Adipocyte (in vitro differentiated cells): Measurements from ENCODE around the gene POLR3A.
"Not testable (repeated sequence)": the region's sequence is repeated elsewhere in the genome, so short reads cannot be mapped to it uniquely, and the experiment has no call there.

ENCODE experiments used
- DNase-seq: peaks from one replicate; pipeline ENCODE4 v3.0.0-alpha.2; 2015; ENCODE audit warnings: low read depth
- H3K27me3 ChIP-seq: replicated peaks from 2 replicates; pipeline ENCODE4 v1.7.0; 2013; ENCODE audit warnings: mild to moderate bottlenecking, low read length, moderate library complexity; ENCODE audit not compliant: control insufficient read depth, insufficient read depth
- H3K36me3 ChIP-seq: 2 replicates; pipeline ENCODE4 v1.7.0; 2013; ENCODE audit warnings: low read length, mild to moderate bottlenecking, moderate library complexity; ENCODE audit not compliant: control insufficient read depth, insufficient read depth, severe bottlenecking
- H3K4me1 ChIP-seq: 2 replicates; pipeline ENCODE4 v1.7.0; 2013; ENCODE audit warnings: mild to moderate bottlenecking, low read length, moderate library complexity; ENCODE audit not compliant: control insufficient read depth, insufficient read depth
- H3K4me3 ChIP-seq: 2 replicates; pipeline ENCODE4 v1.7.0; 2013; ENCODE audit warnings: mild to moderate bottlenecking, low read length, moderate library complexity
- H3K9ac ChIP-seq: 2 replicates; pipeline ENCODE4 v1.7.0; 2013; ENCODE audit warnings: mild to moderate bottlenecking, low read length, moderate library complexity
- H3K9me3 ChIP-seq: 2 replicates; pipeline ENCODE4 v1.7.0; 2013; ENCODE audit warnings: mild to moderate bottlenecking, low read length, moderate library complexity; ENCODE audit not compliant: control insufficient read depth

The POLR3A gene

GRCh38 chr10:78013564-78013963 lies 15.8 kb downstream of the POLR3A start:
- H3K9ac ChIP-seq = no peak overlapping the region
- peaks cover 93% of the 10 kb centered on the region for H3K36me3 ChIP-seq
- DNase-seq = no peak
- no peaks in the 10 kb centered on the region for H3K9me3 ChIP-seq
- no peaks in the 10 kb centered on the region for H3K27me3 ChIP-seq
- H3K4me3 ChIP-seq = no peak overlapping the region
- peaks cover 7% of the 10 kb centered on the region for H3K4me1 ChIP-seq

- Histone ChIP-seq H3K4me3 (no peak overlapping the region), H3K9ac (no peak overlapping the region), H3K36me3 (peaks cover 91% of the 10 kb centered on the region), H3K27me3 (no peaks in the 10 kb centered on the region), H3K9me3 (no peaks in the 10 kb centered on the region), H3K4me1 (peaks cover 7% of the 10 kb centered on the region)
- DNase-seq = no peak
Observed at GRCh38 chr10:78011065-78011464, 18.2 kb downstream of the POLR3A start.

DNA sequence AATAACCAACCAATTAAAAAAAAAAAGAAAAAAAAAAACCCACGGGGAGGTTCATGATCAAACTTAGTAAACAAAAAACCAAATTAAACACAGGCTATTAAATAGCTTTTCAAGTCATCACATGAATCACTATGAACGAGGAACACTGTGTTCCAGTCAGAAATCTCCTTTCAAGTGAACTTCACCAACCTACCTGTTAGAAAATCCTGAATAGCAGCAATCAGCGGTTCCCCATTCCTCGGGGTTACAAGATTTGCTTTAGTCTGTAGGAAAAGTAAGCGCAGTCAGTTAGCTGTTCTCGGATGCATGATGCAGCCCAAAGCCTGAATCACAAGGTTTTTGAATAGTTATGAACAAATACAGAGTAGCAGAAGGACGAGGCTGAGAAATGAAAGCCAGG lies 19.0 kb downstream of the POLR3A start:
- H3K27me3 ChIP-seq = no peaks in the 10 kb centered on the region
- H3K9ac ChIP-seq = no peak overlapping the region
- H3K9me3 ChIP-seq = no peaks in the 10 kb centered on the region
- H3K4me3 ChIP-seq = no peak overlapping the region
- H3K4me1 ChIP-seq = peaks cover 7% of the 10 kb centered on the region
- peaks cover 90% of the 10 kb centered on the region for H3K36me3 ChIP-seq
- DNase-seq = no peak

GRCh38 chr10:78009662-78010061 lies 19.7 kb downstream of the POLR3A start:
- peaks cover 7% of the 10 kb centered on the region for H3K4me1 ChIP-seq
- H3K36me3 ChIP-seq = peaks cover 90% of the 10 kb centered on the region
- DNase-seq = no peak
- no peak overlapping the region for H3K9ac ChIP-seq
- H3K9me3 ChIP-seq = no peaks in the 10 kb centered on the region
- no peak overlapping the region for H3K4me3 ChIP-seq
- no peaks in the 10 kb centered on the region for H3K27me3 ChIP-seq

- Histone ChIP-seq H3K36me3 (peaks cover 95% of the 10 kb centered on the region), H3K9ac (no peak overlapping the region), H3K4me1 (no peaks in the 10 kb centered on the region), H3K4me3 (no peak overlapping the region), H3K9me3 (no peaks in the 10 kb centered on the region), H3K27me3 (no peaks in the 10 kb centered on the region)
- DNase-seq = no peak
Observed at GRCh38 chr10:78007172-78007571, 22.1 kb downstream of the POLR3A start.

DNA sequence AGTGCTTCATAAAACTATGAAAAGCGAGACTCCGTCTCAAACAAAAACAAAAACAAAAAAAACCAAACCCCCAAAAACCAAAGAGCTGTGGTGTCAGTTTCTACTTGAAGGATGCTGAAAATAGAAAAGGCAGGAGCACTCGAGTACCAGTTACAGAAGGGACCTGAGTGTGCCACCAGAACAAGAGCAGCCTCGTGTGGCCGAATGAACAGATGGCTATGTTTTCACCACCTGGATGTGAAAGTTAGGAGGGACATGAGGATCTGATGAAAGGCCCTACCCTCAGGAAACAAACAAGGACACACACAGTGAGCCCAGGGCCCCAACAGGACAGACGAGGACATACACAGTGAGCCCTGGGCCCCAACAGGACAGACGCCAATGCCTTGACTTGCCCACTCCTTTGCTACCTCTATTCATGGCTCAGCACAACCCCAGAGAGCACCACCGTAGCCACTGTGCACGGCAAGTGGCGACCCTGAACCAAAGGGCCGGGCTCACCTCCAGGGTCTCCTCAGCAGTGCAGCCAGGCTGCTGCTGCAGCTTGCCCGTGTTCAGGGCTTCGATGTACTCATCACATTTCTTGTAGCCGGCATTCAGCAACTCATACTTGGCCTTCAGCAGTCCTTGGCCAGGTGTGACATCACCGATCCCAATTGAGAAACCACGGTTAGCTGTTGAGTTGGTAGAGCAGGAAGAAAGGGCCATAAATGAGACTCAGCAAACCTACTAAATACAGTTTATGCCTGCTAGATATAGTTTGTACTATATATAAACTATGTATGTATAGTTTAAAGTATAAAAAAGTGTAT lies 24.9 kb downstream of the POLR3A start:
- Histone ChIP-seq H3K4me1 (no peaks in the 10 kb centered on the region), H3K4me3 (no peak overlapping the region), H3K27me3 (no peaks in the 10 kb centered on the region), H3K36me3 (peaks cover 95% of the 10 kb centered on the region), H3K9me3 (no peaks in the 10 kb centered on the region), H3K9ac (no peak overlapping the region)
- DNase-seq = no peak

DNA sequence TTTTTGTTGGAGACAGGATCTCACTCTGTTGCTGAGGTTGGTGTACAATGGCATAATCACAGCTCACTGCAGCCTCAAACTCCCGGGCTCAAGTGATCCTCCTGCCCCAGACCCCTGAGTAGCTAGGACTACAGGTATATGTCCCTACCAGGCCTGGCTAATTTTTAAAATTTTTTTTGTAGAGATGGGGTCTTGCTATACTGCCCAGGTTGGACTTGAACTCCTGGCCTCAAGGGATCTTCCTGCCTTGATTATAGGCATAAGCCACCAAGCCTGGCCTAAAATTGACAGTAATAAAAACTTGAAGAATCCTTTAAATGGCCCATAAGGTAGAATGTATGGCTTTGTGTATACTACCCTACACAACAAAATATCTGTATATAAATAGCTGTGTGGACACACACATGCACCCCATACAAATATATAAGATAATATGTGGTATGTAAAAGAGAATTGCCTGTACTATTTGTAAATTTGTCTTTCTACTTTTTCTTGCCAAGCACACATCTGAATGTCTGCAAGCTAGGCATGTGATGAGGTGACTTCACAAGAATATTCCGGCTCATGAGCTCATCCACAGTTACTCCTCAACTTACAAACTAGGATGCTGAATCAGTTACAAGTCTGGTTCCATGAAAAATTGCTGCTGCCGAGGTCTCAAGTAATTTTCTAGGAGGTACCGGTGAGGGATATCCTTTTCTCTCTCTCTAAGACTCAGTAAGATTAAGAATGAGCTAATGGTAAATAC lies 26.6 kb downstream of the POLR3A start:
- H3K4me3 ChIP-seq = no peak overlapping the region
- no peaks in the 10 kb centered on the region for H3K9me3 ChIP-seq
- H3K36me3 ChIP-seq = peaks cover 88% of the 10 kb centered on the region
- DNase-seq = no peak
- H3K4me1 ChIP-seq = no peaks in the 10 kb centered on the region
- H3K27me3 ChIP-seq = no peaks in the 10 kb centered on the region
- no peak overlapping the region for H3K9ac ChIP-seq

GRCh38 chr10:78000956-78001472 lies 28.3 kb downstream of the POLR3A start:
- no peaks in the 10 kb centered on the region for H3K27me3 ChIP-seq
- peaks cover 72% of the 10 kb centered on the region for H3K36me3 ChIP-seq
- no peaks in the 10 kb centered on the region for H3K9me3 ChIP-seq
- H3K9ac ChIP-seq = no peak overlapping the region
- no peak overlapping the region for H3K4me3 ChIP-seq
- DNase-seq = no peak
- no peaks in the 10 kb centered on the region for H3K4me1 ChIP-seq

- H3K4me1 ChIP-seq = no peaks in the 10 kb centered on the region
- no peak for DNase-seq
- H3K4me3 ChIP-seq = no peak overlapping the region
- peaks cover 64% of the 10 kb centered on the region for H3K36me3 ChIP-seq
- no peak overlapping the region for H3K9ac ChIP-seq
- no peaks in the 10 kb centered on the region for H3K9me3 ChIP-seq
- H3K27me3 ChIP-seq = no peaks in the 10 kb centered on the region
Observed at GRCh38 chr10:78000206-78000605, 29.1 kb downstream of the POLR3A start.

- H3K9ac ChIP-seq, H3K9me3 ChIP-seq, H3K27me3 ChIP-seq, DNase-seq, H3K4me1 ChIP-seq, H3K4me3 ChIP-seq: not testable (repeated sequence)
- H3K36me3 ChIP-seq = peaks cover 56% of the 10 kb centered on the region
Observed at GRCh38 chr10:77998780-77999179, 30.5 kb downstream of the POLR3A start.

DNA sequence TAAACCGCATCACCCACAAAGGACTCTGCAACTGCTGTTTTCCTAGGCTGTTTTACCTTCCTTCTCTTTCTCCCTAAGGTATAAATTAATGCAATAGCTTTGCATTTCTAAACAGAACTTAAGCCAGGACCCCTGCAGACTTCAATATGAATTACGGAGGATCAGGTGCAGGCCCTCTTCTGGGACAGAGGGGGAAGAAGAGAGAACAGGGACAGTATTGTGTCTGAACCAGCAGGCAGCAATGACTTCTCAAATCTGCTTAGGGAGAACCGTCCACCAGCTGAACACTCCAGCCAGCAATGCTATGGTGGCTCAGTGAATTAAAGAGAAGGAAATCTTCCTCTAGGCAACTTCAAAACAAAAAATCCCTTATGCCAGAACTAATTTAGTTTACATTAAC lies 35.7 kb downstream of the POLR3A start:
- Histone ChIP-seq H3K36me3 (peaks cover 58% of the 10 kb centered on the region), H3K27me3 (no peaks in the 10 kb centered on the region), H3K4me3 (no peak overlapping the region), H3K9me3 (no peaks in the 10 kb centered on the region), H3K9ac (no peak overlapping the region), H3K4me1 (no peaks in the 10 kb centered on the region)
- DNase-seq = no peak
